Measurements from ENCODE around the gene FGGY. TPM values are rescaled to one million over a fixed set of nuclear protein-coding genes. Genes with fewer than 3 reads are reported as not detected.
"Not testable (repeated sequence)": the region's sequence is repeated elsewhere in the genome, so short reads cannot be mapped to it uniquely, and the experiment has no call there.

FGGY gene
- total and polyA plus RNA-seq, 4 donors: 16.0 to 67.0 (median 43.4) TPM

DNA sequence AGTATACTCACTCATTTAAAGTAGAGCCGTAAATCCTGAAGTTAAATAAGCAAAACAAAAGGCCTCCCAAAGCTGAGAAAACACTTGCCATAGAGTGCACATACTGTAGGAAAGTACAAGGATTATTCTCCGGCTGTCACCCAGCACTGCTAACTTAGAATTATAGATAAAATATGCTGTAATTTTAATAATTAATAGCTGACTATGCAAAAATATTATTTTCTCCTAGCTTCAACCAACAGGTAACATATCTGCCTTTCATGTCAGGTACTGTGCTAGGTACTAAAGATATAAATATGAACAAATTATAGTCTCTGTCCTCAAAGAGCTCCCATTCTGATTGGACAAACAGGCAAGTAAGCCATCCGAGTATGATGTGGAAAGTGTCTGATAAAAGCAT lies 233.2 kb downstream of the FGGY start:
- H3K36me3 ChIP-seq (ENCODE audit: control insufficient read depth in 4 of 4, insufficient read depth in 3 of 4, low read depth in 1 of 4, low read length in 3 of 4): peaks cover 0 to 5% (median 2%) of the 10 kb centered on the region in 4 donors
- H3K9me3 ChIP-seq (ENCODE audit: control insufficient read depth in 4 of 4, low read length in 3 of 4): no peaks in the 10 kb centered on the region
- TF ChIP-seq GABPA (IDR thresholded peaks at IDR 0.05 in 1 of 2, conservative IDR thresholded peaks at IDR 0.05 in 1 of 2) (no peak), SP1 (IDR thresholded peaks at IDR 0.05) (no peak), RXRA (IDR thresholded peaks at IDR 0.05) (no peak), EGR1 (IDR thresholded peaks at IDR 0.05; ENCODE audit: low read depth in 2 of 2) (no peak)
- TF ChIP-seq, protein P1, sequence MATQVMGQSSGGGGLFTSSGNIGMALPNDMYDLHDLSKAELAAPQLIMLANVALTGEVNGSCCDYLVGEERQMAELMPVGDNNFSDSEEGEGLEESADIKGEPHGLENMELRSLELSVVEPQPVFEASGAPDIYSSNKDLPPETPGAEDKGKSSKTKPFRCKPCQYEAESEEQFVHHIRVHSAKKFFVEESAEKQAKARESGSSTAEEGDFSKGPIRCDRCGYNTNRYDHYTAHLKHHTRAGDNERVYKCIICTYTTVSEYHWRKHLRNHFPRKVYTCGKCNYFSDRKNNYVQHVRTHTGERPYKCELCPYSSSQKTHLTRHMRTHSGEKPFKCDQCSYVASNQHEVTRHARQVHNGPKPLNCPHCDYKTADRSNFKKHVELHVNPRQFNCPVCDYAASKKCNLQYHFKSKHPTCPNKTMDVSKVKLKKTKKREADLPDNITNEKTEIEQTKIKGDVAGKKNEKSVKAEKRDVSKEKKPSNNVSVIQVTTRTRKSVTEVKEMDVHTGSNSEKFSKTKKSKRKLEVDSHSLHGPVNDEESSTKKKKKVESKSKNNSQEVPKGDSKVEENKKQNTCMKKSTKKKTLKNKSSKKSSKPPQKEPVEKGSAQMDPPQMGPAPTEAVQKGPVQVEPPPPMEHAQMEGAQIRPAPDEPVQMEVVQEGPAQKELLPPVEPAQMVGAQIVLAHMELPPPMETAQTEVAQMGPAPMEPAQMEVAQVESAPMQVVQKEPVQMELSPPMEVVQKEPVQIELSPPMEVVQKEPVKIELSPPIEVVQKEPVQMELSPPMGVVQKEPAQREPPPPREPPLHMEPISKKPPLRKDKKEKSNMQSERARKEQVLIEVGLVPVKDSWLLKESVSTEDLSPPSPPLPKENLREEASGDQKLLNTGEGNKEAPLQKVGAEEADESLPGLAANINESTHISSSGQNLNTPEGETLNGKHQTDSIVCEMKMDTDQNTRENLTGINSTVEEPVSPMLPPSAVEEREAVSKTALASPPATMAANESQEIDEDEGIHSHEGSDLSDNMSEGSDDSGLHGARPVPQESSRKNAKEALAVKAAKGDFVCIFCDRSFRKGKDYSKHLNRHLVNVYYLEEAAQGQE (IDR thresholded peaks at IDR 0.05): no peak
- TF ChIP-seq, protein P2, sequence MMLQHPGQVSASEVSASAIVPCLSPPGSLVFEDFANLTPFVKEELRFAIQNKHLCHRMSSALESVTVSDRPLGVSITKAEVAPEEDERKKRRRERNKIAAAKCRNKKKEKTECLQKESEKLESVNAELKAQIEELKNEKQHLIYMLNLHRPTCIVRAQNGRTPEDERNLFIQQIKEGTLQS (IDR thresholded peaks at IDR 0.05): no peak

DNA sequence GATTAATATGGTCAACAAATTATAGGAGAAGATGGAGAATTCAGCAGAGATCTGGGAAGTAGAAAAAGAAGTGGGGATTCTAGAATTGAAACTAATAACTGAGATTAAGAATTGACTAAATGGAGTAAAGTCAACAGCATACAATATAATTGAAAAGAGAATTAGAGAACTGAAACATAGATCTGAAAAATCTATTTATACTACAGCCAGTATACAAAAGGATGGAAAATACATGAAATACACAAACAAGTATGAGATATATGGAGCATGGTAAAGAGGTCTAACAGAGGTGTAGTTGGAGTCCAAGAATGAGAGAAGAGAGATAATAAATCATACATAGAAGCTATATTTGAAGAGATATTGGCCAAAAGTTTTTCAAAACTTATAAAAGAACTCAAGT lies 235.2 kb downstream of the FGGY start:
- Histone ChIP-seq H3K9me3 (ENCODE audit: control insufficient read depth in 4 of 4, low read length in 3 of 4) (no peaks in the 10 kb centered on the region), H3K27me3 (ENCODE audit: control insufficient read depth in 4 of 4, insufficient read depth in 4 of 4, low read length in 3 of 4) (no peaks in the 10 kb centered on the region), H3K27ac (ENCODE audit: low read depth in 1 of 2, low read length in 2 of 2) (no peak overlapping the region), H3K36me3 (ENCODE audit: control insufficient read depth in 4 of 4, insufficient read depth in 3 of 4, low read depth in 1 of 4, low read length in 3 of 4) (peaks cover 0 to 3% (median 0%) of the 10 kb centered on the region in 4 donors), H3K4me3 (ENCODE audit: low read depth in 1 of 3, low read length in 3 of 3) (no peak overlapping the region), H3K4me1 (ENCODE audit: control insufficient read depth in 4 of 4, insufficient read depth in 4 of 4, low read length in 3 of 4) (no peaks in the 10 kb centered on the region), H3K9ac (ENCODE audit: low read depth in 1 of 2, low read length in 2 of 2) (no peak overlapping the region)
- no peak for DNase-seq (ENCODE audit: low spot score)
- TF ChIP-seq, protein P3, sequence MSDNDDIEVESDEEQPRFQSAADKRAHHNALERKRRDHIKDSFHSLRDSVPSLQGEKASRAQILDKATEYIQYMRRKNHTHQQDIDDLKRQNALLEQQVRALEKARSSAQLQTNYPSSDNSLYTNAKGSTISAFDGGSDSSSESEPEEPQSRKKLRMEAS (IDR thresholded peaks at IDR 0.05): no peak
- TF ChIP-seq RXRA (IDR thresholded peaks at IDR 0.05) (no peak), RAD21 (IDR thresholded peaks at IDR 0.05) (no peak), GABPA (IDR thresholded peaks at IDR 0.05 in 1 of 2, conservative IDR thresholded peaks at IDR 0.05 in 1 of 2) (no peak)

More for the DNA sequence above, 233.2 kb downstream of the FGGY start:
- DNase-seq (ENCODE audit: low spot score): no peak
- H3K4me3 ChIP-seq (ENCODE audit: low read depth in 1 of 3, low read length in 3 of 3): no peak overlapping the region
- H3K27ac ChIP-seq (ENCODE audit: low read depth in 1 of 2, low read length in 2 of 2): no peak overlapping the region
- no peaks in the 10 kb centered on the region for H3K27me3 ChIP-seq (ENCODE audit: control insufficient read depth in 4 of 4, insufficient read depth in 4 of 4, low read length in 3 of 4)
- WGBS: 98% methylated on average over 3 of the region's 3 CpGs
- H3K4me1 ChIP-seq (ENCODE audit: control insufficient read depth in 4 of 4, insufficient read depth in 4 of 4, low read length in 3 of 4): no peaks in the 10 kb centered on the region
- no peak overlapping the region for H3K9ac ChIP-seq (ENCODE audit: low read depth in 1 of 2, low read length in 2 of 2)

DNA sequence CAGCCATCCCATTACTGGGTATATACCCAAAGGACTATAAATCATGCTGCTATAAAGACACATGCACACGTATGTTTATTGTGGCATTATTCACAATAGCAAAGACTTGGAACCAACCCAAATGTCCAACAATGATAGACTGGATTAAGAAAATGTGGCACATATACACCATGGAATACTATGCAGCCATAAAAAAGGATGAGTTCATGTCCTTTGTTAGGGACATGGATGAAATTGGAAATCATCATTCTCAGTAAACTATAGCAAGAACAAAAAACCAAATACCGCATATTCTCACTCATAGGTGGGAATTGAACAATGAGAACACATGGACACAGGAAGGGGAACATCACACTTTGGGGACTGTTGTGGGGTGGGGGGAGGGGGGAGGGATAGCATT lies 241.6 kb downstream of the FGGY start:
- H3K27me3 ChIP-seq (ENCODE audit: control insufficient read depth in 4 of 4, insufficient read depth in 4 of 4, low read length in 3 of 4); H3K9me3 ChIP-seq (ENCODE audit: control insufficient read depth in 4 of 4, low read length in 3 of 4); H3K36me3 ChIP-seq (ENCODE audit: control insufficient read depth in 4 of 4, insufficient read depth in 3 of 4, low read depth in 1 of 4, low read length in 3 of 4); H3K4me3 ChIP-seq (ENCODE audit: low read depth in 1 of 3, low read length in 3 of 3); DNase-seq (ENCODE audit: low spot score); H3K27ac ChIP-seq (ENCODE audit: low read depth in 1 of 2, low read length in 2 of 2); H3K9ac ChIP-seq (ENCODE audit: low read depth in 1 of 2, low read length in 2 of 2): not testable (repeated sequence)
- H3K4me1 ChIP-seq (ENCODE audit: control insufficient read depth in 4 of 4, insufficient read depth in 4 of 4, low read length in 3 of 4): peaks cover 5 to 26% (median 11%) of the 10 kb centered on the region in 4 donors
- 96% methylated on average over 1 of the region's 2 CpGs for WGBS

All from liver (tissue), 9 donors.